Activated CD8-positive, alpha-beta memory T cell treated with anti-CD3 and anti-CD28 coated beads, Interleukin-2, amount 50 U/mL, for 4 hours (primary cell): ENCODE results near the gene CD99.
"Not testable (repeated sequence)": the region's sequence is repeated elsewhere in the genome, so short reads cannot be mapped to it uniquely, and the experiment has no call there.

Experiments used
- DNase-seq: peaks from one replicate; pipeline ENCODE4 v3.0.0-alpha.2; 2020

CD99 gene, protein sequence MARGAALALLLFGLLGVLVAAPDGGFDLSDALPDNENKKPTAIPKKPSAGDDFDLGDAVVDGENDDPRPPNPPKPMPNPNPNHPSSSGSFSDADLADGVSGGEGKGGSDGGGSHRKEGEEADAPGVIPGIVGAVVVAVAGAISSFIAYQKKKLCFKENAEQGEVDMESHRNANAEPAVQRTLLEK

DNA sequence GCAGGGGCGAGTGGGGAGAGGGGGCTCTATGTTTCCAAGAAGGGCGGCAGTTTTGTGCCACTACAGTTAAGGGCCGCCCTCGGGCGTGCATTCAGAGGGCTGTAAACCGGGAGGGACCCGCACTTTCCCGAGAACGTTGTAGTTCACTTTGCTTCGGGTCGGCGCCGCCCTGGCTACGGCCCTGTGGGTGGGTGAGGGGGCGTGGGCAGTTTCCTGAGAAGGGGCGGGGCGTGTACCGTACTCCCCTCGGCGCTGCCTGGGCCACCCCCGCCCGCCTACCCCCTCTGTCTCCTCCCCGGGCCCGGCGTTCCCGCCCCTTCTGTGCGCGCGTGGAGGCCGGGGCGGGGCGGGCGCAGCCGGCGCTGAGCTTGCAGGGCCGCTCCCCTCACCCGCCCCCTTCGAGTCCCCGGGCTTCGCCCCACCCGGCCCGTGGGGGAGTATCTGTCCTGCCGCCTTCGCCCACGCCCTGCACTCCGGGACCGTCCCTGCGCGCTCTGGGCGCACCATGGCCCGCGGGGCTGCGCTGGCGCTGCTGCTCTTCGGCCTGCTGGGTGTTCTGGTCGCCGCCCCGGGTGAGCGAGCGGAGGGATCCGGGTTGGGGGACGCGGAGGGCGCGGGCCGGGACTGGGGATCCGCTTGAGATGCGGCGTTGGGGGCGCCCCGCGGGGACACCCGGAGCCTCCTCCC is at the start of gene CD99:
CD99 (plus strand) TSS at position 440 of the 687 bp plus-strand sequence; CDS start at position 506, 66 bp downstream.
- DNase-seq, result peak; percentile 94

DNA sequence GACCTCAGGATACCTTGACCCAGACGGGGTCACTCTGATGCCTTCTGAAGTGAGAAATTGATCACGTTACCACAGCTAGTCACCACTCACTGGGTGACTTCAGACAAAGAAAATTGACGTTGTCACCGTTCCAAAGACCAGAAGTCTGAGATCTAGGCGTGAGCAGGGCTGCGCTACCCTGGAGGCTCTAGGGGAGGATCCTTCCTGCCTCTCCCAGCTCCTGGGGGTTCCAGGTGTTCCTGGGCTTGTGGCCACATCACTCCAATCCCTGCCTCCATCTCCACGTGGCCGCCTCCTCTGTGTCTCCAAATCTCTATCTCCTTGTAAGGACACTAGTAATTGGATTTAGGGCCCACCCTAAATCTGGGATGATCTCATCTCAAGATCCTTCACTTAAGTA is 48.9 kb upstream of the CD99 start:
- DNase-seq, result no peak

DNA sequence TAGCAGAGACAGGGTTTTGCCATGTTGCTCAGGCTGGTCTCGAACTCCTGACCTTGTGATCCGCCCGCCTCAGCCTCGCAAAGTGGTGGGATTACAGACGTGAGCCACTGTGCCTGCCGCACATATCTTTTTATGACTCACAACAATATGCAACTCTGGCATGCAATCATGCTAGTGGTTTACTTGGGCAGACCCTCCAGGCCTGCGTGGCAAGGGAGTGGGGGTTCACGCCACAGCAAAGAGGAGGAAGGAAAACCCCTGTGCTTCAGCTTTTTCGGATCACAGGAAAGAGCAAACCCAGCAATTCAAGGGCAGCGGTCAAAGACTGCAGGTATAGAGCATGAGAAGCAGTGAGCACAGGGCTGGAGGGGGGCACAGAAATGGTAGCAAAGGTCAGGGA is 48.3 kb upstream of the CD99 start:
- DNase-seq, result no peak

DNA sequence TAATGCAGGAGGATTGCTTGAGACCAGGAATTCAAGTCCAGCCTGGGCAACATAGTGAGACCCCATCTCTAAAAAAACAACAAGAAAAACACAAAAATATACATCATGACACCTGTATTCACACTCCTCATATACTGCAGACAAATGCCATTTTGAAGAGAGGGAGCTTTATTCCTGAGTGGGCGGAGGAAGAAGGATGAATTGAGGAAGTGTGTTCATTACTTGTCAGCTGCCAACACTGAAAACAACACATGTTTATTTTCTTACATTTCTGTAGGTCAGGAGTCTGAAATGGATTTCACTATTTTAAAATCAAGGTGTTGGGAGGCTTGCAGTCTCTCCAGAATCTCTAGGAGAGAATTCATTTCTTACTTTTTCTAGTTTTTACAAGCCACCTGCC is 47.2 kb upstream of the CD99 start:
- no peak for DNase-seq

GRCh38 chrX:2645563-2645962 is 45.5 kb upstream of the CD99 start:
- no peak for DNase-seq

DNA sequence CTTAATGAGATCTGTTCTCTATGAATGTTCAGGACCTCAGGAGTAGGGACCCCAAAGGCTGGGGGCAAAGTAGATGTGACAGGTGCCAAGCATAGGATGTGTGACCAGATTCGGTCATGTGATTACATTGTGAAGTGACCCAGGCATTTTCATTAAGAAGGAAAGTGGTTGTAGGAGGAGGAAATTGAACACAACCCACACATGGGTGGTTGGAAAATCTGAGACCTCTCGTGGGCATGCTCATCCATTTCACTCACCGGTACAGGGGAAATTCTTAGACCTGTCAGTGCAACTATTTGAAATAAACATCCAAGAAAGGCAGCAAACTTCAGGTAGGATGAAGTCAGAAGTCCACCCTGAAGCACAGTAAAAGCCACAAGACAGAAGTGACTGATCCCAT is 43.5 kb upstream of the CD99 start:
- no peak for DNase-seq

- no peak for DNase-seq
These were observed 41.1 kb upstream of the CD99 start for GRCh38 chrX:2650037-2650436.

DNA sequence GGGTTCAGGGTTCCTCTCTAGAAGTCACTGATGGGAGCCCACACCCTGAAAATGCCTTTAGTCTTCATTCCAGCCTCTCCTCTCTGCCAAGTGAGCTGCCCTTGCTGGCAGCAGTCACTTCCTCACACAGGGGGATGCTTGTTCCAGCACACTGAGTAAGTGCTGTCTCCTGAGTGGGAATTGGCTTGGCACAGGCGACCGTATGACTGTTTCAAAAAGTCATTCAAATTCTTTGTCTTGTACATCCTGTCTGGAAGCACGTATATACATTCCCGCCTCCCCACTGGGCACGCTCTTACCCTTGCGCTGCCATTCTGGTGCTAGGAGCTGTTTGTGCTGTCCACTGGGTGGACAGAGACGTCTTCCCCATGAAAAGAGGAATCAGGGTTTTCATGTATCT is 40.2 kb upstream of the CD99 start:
- DNase-seq, result no peak

DNA sequence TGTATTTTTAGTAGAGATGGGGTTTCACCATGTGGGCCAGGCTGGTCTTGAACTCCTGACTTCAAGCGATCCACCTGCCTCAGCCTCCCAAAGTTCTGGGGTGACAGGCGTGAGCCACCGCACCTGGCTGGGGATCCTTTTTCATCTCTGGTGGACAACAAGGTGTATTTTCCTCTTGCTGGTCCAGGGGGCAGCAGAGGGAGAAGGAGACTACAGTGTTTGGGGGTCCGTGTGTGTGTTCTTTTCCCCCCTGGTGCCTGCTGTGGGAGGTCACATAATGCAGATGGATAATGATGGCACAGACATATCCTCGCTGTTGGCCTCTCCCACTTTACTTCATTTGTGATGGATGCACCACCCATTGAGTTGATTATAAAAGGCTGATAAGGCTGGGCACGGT is 39.0 kb upstream of the CD99 start:
- no peak for DNase-seq

DNA sequence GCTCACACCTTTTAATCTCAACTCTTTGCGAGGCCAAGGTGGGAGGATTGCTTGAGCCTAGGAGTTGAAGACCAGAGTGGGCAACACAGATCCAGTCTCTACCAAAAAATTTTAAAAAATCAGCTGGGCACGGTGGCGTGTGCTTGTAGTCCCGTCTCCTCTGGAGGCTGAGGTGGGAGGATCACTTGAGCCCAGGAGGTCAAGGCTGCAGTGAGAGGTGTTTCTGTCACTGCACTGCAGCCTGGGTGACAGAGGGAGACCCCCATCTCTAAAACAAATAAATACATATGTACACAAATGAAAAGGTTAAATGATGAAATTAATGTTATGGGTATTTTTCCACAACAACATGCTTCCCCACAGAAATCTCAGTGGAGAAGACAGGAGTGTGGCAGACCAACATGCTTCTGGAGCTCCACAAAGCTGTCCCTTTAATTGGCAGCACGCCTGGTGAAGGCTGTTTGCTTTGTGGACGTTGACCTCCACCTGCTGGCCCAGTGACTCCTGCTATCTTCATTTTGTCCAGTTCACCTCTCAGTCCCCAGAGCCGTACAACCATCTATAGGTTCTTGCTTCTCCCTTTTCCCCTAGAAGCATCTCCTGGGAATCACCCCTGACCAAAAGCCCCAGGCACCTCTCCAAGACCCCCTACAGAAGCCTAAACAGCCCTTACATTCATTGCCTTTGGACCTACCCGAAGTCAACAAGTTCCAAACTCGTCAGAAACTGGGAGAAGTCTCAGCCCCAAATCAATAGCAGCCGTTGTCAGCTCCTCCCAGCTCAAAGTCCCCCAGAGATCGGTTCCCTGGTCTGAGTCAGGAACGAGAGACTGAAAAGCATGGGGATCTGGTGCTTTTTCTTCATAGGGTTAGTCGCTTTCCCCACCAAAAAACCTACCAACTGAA is 36.4 kb upstream of the CD99 start:
- no peak for DNase-seq

- no peak for DNase-seq
These were observed 34.7 kb upstream of the CD99 start for GRCh38 chrX:2656257-2656836.

GRCh38 chrX:2657532-2658113 is 33.5 kb upstream of the CD99 start:
- DNase-seq, result no peak

- no peak for DNase-seq
These were observed 32.4 kb upstream of the CD99 start for GRCh38 chrX:2658585-2659292.

DNA sequence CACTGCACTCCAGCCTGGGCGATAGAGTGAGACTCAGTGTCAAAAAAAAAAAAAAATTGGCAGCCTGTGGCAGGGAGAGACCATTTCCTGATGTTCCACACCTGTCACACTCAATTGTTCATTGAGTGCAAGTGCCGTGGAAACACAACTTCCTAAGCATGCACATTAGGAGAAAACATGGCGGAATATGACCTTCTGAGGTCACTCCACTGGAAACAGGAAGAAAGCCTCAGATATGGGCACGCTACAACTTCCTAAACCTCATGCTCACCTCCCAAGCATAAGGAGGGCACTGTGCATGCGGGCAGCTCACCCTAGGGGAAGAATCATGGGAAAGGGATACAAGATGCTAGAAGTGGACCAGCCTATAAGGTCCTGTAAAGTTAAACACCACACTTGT is 28.5 kb upstream of the CD99 start:
- DNase-seq, result no peak

DNA sequence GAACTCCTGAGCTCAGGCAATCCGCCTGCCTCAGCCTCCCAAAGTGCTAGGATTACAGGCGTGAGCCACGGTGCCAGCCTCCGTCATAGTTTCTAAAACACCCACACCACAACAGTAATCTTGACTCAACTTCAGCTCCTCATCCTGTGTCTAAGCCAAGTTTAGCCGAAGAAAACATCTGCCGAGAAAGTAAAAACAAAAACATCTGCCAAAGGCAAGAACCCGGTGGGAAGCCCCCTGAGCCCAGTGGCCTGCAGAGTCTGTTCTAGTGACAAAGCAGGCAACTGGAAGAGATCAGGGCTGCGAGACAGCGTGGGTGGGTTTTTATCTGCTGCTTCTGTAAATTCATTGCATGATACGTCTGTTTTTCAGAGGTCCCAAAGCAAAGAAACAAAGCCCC is 26.6 kb upstream of the CD99 start:
- no peak for DNase-seq

DNA sequence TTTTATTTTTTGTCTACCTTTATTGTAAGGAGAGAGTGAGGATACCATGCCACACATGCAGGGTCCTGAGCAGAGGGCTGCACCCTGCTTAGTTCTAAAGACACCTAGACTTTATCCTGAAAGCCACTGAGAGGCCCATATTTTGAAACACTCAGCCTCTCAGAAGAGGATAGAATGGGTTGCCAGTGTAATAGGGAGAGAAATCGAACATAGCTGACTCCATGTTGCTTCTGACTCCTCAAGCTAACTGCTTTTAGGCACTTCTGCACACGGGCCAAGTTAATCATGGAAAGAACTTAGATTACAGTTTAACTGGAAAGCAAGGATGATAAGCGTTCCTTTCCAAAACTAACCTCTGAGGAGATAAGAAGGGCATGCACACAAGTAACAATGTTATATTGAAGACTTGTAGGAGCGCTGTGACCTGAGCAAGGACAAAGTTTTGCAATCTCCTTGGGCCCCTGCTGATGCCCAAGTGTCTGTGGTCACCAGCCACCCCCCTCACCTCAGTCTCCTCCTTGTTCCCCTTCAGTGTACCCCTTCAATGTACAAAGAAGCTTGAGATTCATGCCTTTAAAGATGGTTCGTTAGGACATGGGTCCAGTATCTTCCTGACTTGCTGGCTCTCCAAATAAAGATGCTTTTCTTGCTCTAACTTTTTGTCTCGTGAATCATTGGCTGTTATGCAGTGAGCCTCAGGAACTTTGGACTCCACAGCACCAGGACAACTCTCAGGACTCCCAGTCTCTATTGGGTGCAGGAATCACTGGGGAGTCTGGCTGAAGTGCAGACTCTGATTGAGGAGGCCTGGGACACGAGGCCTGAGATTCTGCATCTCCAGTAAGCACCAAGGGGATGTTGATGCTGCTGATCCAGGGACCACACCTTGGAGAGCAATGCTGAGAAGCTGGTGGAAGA is 25.4 kb upstream of the CD99 start:
- no peak for DNase-seq

GRCh38 chrX:2666491-2666890 is 24.6 kb upstream of the CD99 start:
- DNase-seq, result no peak

DNA sequence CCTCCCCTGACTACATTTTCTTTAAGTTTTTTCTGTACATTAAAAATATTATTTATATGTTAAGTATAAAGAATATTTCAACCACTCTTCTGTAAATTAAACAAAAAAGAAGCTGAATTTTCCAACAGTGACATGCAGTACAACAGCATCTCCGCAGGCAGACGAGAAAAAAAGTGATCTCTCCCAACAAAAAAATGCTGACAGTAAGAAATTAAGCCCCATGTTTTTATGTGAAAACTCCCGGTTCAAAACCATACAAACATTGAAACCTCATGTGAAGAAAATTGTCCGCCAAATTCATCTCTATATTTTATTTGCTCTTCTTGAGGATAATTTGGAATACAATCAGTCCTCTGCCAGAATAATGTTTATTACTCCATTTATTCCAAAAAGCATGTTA is 20.1 kb upstream of the CD99 start:
- no peak for DNase-seq

- DNase-seq, result no peak
These were observed 19.0 kb upstream of the CD99 start for GRCh38 chrX:2672084-2672483.

- no peak for DNase-seq
These were observed 17.5 kb upstream of the CD99 start for GRCh38 chrX:2673611-2674010.

DNA sequence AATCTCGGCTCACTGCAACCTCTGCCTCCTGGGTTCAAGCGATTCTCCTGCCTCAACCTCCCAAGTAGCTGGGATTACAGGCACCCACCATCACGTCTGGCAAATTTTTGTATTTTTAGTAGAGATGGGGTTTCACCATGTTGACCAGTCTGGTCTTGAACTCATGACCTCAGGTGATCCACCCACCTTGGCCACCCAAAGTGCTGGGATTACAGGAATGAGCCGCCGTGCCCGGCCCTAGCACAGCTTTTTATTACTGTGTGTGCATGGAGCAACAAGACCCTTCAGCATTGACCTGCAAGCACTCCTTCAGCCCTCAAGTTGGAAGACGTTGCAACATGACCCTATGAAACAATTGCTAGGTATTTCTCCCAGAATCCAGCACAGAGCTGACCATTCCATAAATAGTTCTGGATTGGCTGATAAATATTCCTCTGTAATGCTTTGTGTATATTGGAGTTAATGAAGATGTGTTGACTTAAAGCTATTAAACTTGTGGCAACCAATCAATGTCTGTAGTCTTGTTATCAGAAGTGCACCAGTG is 15.4 kb upstream of the CD99 start:
- DNase-seq, result not testable (repeated sequence)
